MCF 10A (cell line): ENCODE measurements around the gene SGSM1. TPM values are rescaled to one million over a fixed set of nuclear protein-coding genes. Genes with fewer than 3 reads are reported as not detected.

Experiments
- BruUV-seq: library from RNA; stranded (reverse); fragments of 400-500 nt; replicated peaks from 2 replicates; lab custom pipeline; 2021; lab: Mats Ljungman, UMichigan
- CTCF ChIA-PET: fragments of 300-600 bp; sonication (Branson Sonifier 250); formaldehyde crosslinking; extraction: SDS; loops from one replicate; lab custom pipeline; 2021; ENCODE audit warnings: antibody characterized with exemption, inconsistent platforms; lab: Yijun Ruan, JAX
- POLR2A ChIA-PET: fragments of 300-600, 350-650 bp; sonication (Branson Sonifier 250); formaldehyde crosslinking; extraction: SDS; loops from one replicate; lab custom pipeline; 2020; ENCODE audit warnings: antibody characterized with exemption, inconsistent platforms; lab: Yijun Ruan, JAX
- DNase-seq: peaks from one replicate; pipeline ENCODE4 v3.0.0-alpha.2; 2018; ENCODE audit not compliant: unreplicated experiment
- H3K27ac Mint-ChIP-seq: one replicate; pipeline ENCODE4 v1.8.0; 2022; ENCODE audit warnings: mild to moderate bottlenecking, low read depth, mixed read lengths; ENCODE audit not compliant: unreplicated experiment
- H3K27me3 Mint-ChIP-seq: one replicate; pipeline ENCODE4 v1.8.0; 2022; ENCODE audit warnings: mixed read lengths; ENCODE audit not compliant: insufficient read depth, unreplicated experiment
- H3K36me3 Mint-ChIP-seq: one replicate; pipeline ENCODE4 v1.8.0; 2022; ENCODE audit warnings: mild to moderate bottlenecking, moderate library complexity, mixed read lengths; ENCODE audit not compliant: insufficient read depth, unreplicated experiment
- H3K4me1 Mint-ChIP-seq: one replicate; pipeline ENCODE4 v1.8.0; 2022; ENCODE audit warnings: mixed read lengths; ENCODE audit not compliant: insufficient read depth, unreplicated experiment
- H3K4me3 Mint-ChIP-seq: one replicate; pipeline ENCODE4 v1.8.0; 2022; ENCODE audit warnings: mild to moderate bottlenecking, moderate library complexity, mixed read lengths; ENCODE audit not compliant: unreplicated experiment
- H3K9me3 Mint-ChIP-seq: one replicate; pipeline ENCODE4 v1.8.0; 2022; ENCODE audit warnings: mixed read lengths; ENCODE audit not compliant: unreplicated experiment
- CTCF ChIP-seq: fragments of 200-600 bp; IDR thresholded peaks from one replicate; pipeline ENCODE4 v1.8.0; 2022; ENCODE audit warnings: antibody characterized with exemption, mild to moderate bottlenecking; ENCODE audit not compliant: unreplicated experiment
- intact Hi-C: fragments of 100-400 bp; cut with micrococcal nuclease; formaldehyde crosslinking; loops from 2 replicates; pipeline ENCODE4 v1.14.1; 2022
- total RNA-seq: library from RNA; stranded (reverse); gene quantifications from 2 replicates; pipeline ENCODE4 v1.2.3, GENCODE V29; 2022

Gene SGSM1
- total RNA-seq, 1 experiment from 2014 or later: 0.14 TPM

GRCh38 chr22:24947383-24947782 lies 141.4 kb downstream of the SGSM1 start:
- no TSS peak for BruUV-seq
- H3K9me3 Mint-ChIP-seq: no peaks in the 10 kb centered on the region
- no peaks in the 10 kb centered on the region for H3K36me3 Mint-ChIP-seq
- intact Hi-C loops: no loop called here
- H3K4me3 Mint-ChIP-seq: no peak overlapping the region
- H3K4me1 Mint-ChIP-seq: peaks cover 30% of the 10 kb centered on the region
- no peaks in the 10 kb centered on the region for H3K27me3 Mint-ChIP-seq
- DNase-seq: no peak
- H3K27ac Mint-ChIP-seq: no peak overlapping the region
- CTCF ChIA-PET: interaction anchor here (0.7 to 5.8 kb wide), 4 partner anchors 9 to 110 kb away, joined by 3 to 87 read pairs (median 22); no protein-coding TSS in a partner anchor
- no peak for TF ChIP-seq CTCF
- POLR2A ChIA-PET: no interaction called here

GRCh38 chr22:24947881-24948280 lies 141.9 kb downstream of the SGSM1 start:
- POLR2A ChIA-PET: no interaction called here
- H3K9me3 Mint-ChIP-seq: no peaks in the 10 kb centered on the region
- no peak overlapping the region for H3K4me3 Mint-ChIP-seq
- intact Hi-C loops: no loop called here
- H3K4me1 Mint-ChIP-seq: peaks cover 25% of the 10 kb centered on the region
- no TSS peak for BruUV-seq
- CTCF ChIA-PET: interaction anchor here (1.1 to 5.8 kb wide), 3 partner anchors 10 to 109 kb away, joined by 3 to 87 read pairs (median 42); no protein-coding TSS in a partner anchor
- H3K27me3 Mint-ChIP-seq: no peaks in the 10 kb centered on the region
- no peak overlapping the region for H3K27ac Mint-ChIP-seq
- H3K36me3 Mint-ChIP-seq: no peaks in the 10 kb centered on the region
- no peak for DNase-seq
- no peak for TF ChIP-seq CTCF

DNA sequence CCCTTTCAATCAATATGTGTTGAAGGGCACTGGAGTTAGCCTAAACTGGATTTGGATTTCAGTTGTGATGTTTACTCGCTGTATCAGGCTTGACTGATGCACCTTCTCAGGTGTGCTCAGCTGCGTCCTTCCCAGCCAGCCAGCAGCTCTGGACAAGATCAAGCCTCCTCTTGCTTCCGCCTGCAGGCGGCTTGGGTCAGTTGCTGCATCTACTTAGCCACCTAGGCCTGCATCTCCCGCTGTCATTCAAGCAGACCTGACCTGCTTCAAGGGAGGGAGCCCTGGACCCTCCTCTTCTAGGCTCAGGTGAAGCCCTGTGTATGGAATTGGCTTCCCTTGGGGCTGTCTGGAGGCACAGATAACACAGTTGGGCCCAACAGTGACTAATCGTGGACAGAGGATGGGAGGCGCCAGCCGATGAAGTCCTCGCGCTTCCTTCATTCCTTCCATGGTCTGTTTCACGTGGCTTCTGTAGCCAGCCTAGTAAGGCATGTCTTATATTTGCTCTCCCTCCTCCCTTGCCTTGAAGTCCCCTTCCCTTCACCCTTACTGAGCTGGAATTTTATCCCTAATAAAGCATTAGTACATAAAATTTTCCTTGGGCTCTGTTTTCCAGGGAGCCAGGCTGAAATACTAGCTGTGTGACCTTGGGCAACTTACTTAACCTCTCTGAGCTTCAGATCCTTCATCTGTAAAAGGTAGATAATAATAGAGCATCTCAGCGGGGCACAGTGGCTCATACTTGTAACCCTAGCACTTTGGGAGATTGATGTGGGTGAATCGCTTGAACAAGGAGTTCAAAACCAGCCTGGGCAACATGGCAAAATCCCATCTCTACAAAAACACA lies 142.6 kb downstream of the SGSM1 start:
- Mint-ChIP-seq H3K4me1 (peaks cover 24% of the 10 kb centered on the region), H3K9me3 (no peaks in the 10 kb centered on the region), H3K27ac (no peak overlapping the region), H3K36me3 (no peaks in the 10 kb centered on the region), H3K27me3 (no peaks in the 10 kb centered on the region), H3K4me3 (no peak overlapping the region)
- intact Hi-C loops: no loop called here
- ChIA-PET POLR2A (no interaction called here), CTCF (interaction anchor here (5.7 to 5.8 kb wide), 2 partner anchors 10 to 101 kb away, joined by 42 to 87 read pairs; no protein-coding TSS in a partner anchor)
- no peak for TF ChIP-seq CTCF
- BruUV-seq: no TSS peak
- no peak for DNase-seq

DNA sequence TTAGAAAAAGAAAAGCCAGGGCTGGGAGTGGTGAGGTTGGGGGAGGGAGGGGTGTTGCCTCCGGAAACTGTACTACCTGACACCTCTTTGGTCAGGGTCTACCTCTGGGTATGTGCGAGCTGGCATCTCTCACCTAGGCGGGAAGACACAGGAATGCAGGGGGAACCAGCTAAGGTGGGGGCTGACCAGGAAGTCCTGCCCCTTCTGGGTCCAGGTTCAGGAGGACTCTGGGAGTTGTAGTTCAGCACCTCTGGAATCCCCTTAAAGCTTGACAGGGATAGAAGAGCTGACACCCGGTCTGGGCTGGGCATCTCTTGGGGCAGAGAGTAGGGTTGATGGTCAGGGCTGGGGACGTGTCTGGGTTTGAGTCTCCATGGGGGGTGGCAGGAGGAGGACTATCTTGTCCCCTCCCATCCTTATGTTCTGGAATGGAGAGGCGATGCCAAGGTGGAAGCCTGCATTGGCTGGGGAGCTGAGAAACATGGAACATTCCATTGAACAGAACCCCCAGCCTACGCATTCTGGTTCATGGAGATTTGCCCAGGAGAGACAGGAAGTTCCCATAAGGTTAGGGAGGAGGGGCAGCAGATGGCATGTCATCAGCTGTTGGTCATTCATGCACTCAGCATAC lies 144.4 kb downstream of the SGSM1 start:
- peak; percentile 74 for DNase-seq
- Mint-ChIP-seq H3K27me3 (no peaks in the 10 kb centered on the region), H3K9me3 (no peaks in the 10 kb centered on the region), H3K4me1 (peaks cover 30% of the 10 kb centered on the region), H3K4me3 (peak overlapping the region; percentile 30), H3K36me3 (peaks cover 6% of the 10 kb centered on the region), H3K27ac (peak overlapping the region; percentile 70)
- CTCF ChIA-PET: interaction anchor here (0.6 to 5.8 kb wide), 9 partner anchors 12 to 107 kb away, joined by 4 to 87 read pairs (median 9); no protein-coding TSS in a partner anchor
- BruUV-seq: no TSS peak
- intact Hi-C loops: no loop called here
- POLR2A ChIA-PET: interaction anchor here (0.6 to 1.2 kb wide), 3 partner anchors 56 to 1562 kb away, joined by 3 to 4 read pairs (median 3); partner anchors contain the start of gene TFIP11
- TF ChIP-seq CTCF: no peak
